ENCODE measurements around the gene RAP2C.

The RAP2C gene

GRCh38 chrX:132181364-132181763 is 37.9 kb downstream of the RAP2C start:
- Histone ChIP-seq H3K27me3 (replicated peaks; ENCODE audit: control insufficient read depth, insufficient read depth, low read length) (no peaks in the 10 kb centered on the region), H3K4me3 (replicated peaks; ENCODE audit: low read depth, low read length) (no peak overlapping the region), H3K36me3 (ENCODE audit: control insufficient read depth, insufficient read depth, low read length) (no peaks in the 10 kb centered on the region)
- TF ChIP-seq CTCF (IDR thresholded peaks at IDR 0.05; ENCODE audit: insufficient read depth, low read length, poor library complexity, severe bottlenecking), result no peak
- no peak for DNase-seq (ENCODE audit: extremely low read depth, insufficient read length)

DNA sequence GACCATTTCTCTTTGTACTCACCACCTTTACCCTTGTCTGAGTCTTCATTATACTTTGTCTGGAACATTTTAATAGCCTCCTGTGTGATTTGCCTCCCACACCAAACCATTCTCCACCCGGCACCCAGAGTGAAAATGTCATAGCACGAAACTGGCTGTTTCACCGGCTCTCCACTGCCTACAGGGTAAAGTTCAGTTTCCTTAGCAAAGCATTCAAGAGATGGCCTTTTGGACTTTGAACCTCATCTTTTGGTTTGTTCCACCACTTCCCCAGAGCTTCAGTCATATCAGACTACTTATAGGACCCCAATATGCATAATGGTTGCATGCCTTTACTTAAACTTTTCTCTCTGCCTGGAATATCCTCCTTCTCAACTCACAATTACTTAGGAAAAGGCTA is 38.3 kb downstream of the RAP2C start:
- no peaks in the 10 kb centered on the region for H3K27me3 ChIP-seq (replicated peaks; ENCODE audit: control insufficient read depth, insufficient read depth, low read length)
- TF ChIP-seq CTCF (IDR thresholded peaks at IDR 0.05; ENCODE audit: insufficient read depth, low read length, poor library complexity, severe bottlenecking), result no peak
- H3K36me3 ChIP-seq (ENCODE audit: control insufficient read depth, insufficient read depth, low read length), result no peaks in the 10 kb centered on the region
- DNase-seq (ENCODE audit: extremely low read depth, insufficient read length), result no peak
- no peak overlapping the region for H3K4me3 ChIP-seq (replicated peaks; ENCODE audit: low read depth, low read length)

DNA sequence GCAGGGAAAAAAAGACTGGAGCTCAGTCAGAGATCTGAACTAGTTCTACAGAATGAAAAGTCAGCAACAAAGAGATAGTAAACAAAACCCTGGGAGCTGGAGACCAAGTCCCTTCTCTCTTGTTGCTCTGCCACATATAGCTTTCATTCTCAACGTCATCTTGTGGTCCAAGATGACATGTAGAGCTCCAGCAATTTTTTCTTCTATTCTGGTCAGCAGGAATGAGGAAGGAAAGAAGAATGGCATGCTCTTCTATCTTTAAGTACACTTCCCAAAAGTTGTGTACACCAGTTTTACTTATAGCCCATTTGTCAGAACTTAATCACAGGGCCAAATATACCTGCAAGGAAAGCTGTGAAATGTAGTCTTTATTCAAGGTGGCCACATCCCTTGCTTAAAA is 45.6 kb downstream of the RAP2C start:
- Histone ChIP-seq H3K27me3 (replicated peaks; ENCODE audit: control insufficient read depth, insufficient read depth, low read length) (no peaks in the 10 kb centered on the region), H3K36me3 (ENCODE audit: control insufficient read depth, insufficient read depth, low read length) (no peaks in the 10 kb centered on the region), H3K4me3 (replicated peaks; ENCODE audit: low read depth, low read length) (no peak overlapping the region)
- DNase-seq (ENCODE audit: extremely low read depth, insufficient read length), result no peak
- no peak for TF ChIP-seq CTCF (IDR thresholded peaks at IDR 0.05; ENCODE audit: insufficient read depth, low read length, poor library complexity, severe bottlenecking)

- Histone ChIP-seq H3K36me3 (ENCODE audit: control insufficient read depth, insufficient read depth, low read length) (no peaks in the 10 kb centered on the region), H3K4me3 (replicated peaks; ENCODE audit: low read depth, low read length) (no peak overlapping the region), H3K27me3 (replicated peaks; ENCODE audit: control insufficient read depth, insufficient read depth, low read length) (no peaks in the 10 kb centered on the region)
- no peak for DNase-seq (ENCODE audit: extremely low read depth, insufficient read length)
- TF ChIP-seq CTCF (IDR thresholded peaks at IDR 0.05; ENCODE audit: insufficient read depth, low read length, poor library complexity, severe bottlenecking), result no peak
These were observed 47.4 kb downstream of the RAP2C start for GRCh38 chrX:132171881-132172280.

GRCh38 chrX:132171478-132171877 is 47.8 kb downstream of the RAP2C start:
- TF ChIP-seq CTCF (IDR thresholded peaks at IDR 0.05; ENCODE audit: insufficient read depth, low read length, poor library complexity, severe bottlenecking), result no peak
- no peak for DNase-seq (ENCODE audit: extremely low read depth, insufficient read length)
- no peaks in the 10 kb centered on the region for H3K27me3 ChIP-seq (replicated peaks; ENCODE audit: control insufficient read depth, insufficient read depth, low read length)

GRCh38 chrX:132169554-132169953 is 49.7 kb downstream of the RAP2C start:
- Histone ChIP-seq H3K4me3 (replicated peaks; ENCODE audit: low read depth, low read length) (no peak overlapping the region), H3K36me3 (ENCODE audit: control insufficient read depth, insufficient read depth, low read length) (no peaks in the 10 kb centered on the region), H3K27me3 (replicated peaks; ENCODE audit: control insufficient read depth, insufficient read depth, low read length) (no peaks in the 10 kb centered on the region)
- DNase-seq (ENCODE audit: extremely low read depth, insufficient read length), result no peak
- TF ChIP-seq CTCF (IDR thresholded peaks at IDR 0.05; ENCODE audit: insufficient read depth, low read length, poor library complexity, severe bottlenecking), result no peak

More at GRCh38 chrX:132171478-132171877, 47.8 kb downstream of the RAP2C start:
- Histone ChIP-seq H3K4me3 (replicated peaks; ENCODE audit: low read depth, low read length) (no peak overlapping the region), H3K36me3 (ENCODE audit: control insufficient read depth, insufficient read depth, low read length) (no peaks in the 10 kb centered on the region)
